Calu3 (cell line): Measurements from ENCODE around the gene PCLO. TPM values are rescaled to one million over a fixed set of nuclear protein-coding genes. Genes with fewer than 3 reads are reported as not detected.

Experiments used
- BruUV-seq: library from RNA; stranded (reverse); fragments of 400-500 nt; replicated peaks from 2 replicates; lab custom pipeline; 2021; lab: Mats Ljungman, UMichigan
- CTCF ChIA-PET: fragments of 300-600 bp; sonication (Branson Sonifier 250); formaldehyde crosslinking; loops from one replicate; lab custom pipeline; 2022; ENCODE audit warnings: antibody characterized with exemption; lab: Charles Lee
- DNase-seq: peaks from one replicate; pipeline ENCODE4 v3.0.0; 2022
- H3K27ac Mint-ChIP-seq: one replicate; pipeline ENCODE4 v1.8.0; 2022; ENCODE audit warnings: mixed read lengths; ENCODE audit not compliant: unreplicated experiment
- H3K27me3 Mint-ChIP-seq: one replicate; pipeline ENCODE4 v1.8.0; 2022; ENCODE audit warnings: mixed read lengths; ENCODE audit not compliant: unreplicated experiment
- H3K36me3 Mint-ChIP-seq: one replicate; pipeline ENCODE4 v1.8.0; 2022; ENCODE audit warnings: mild to moderate bottlenecking, moderate library complexity, mixed read lengths; ENCODE audit not compliant: insufficient read depth, unreplicated experiment
- H3K4me1 Mint-ChIP-seq: one replicate; pipeline ENCODE4 v1.8.0; 2022; ENCODE audit warnings: mild to moderate bottlenecking, low read depth, mixed read lengths; ENCODE audit not compliant: unreplicated experiment
- H3K4me3 Mint-ChIP-seq: one replicate; pipeline ENCODE4 v1.8.0; 2022; ENCODE audit warnings: mild to moderate bottlenecking, low read depth, moderate library complexity, mixed read lengths; ENCODE audit not compliant: unreplicated experiment
- H3K9me3 Mint-ChIP-seq: one replicate; pipeline ENCODE4 v1.8.0; 2022; ENCODE audit warnings: low read depth, mixed read lengths; ENCODE audit not compliant: unreplicated experiment
- intact Hi-C: fragments of 100-400 bp; cut with micrococcal nuclease; formaldehyde crosslinking; loops from one replicate; pipeline ENCODE4 v1.10.0; 2022; ENCODE audit not compliant: unreplicated experiment
- total RNA-seq: library from RNA; stranded (reverse); gene quantifications from 2 replicates; pipeline ENCODE4 v1.2.3, GENCODE V29; 2022
- TF ChIP-seq, protein P1 (sequence below): fragments of 200-600 bp; IDR thresholded peaks from one replicate; pipeline ENCODE4 v1.8.0; 2022; ENCODE audit warnings: antibody characterized with exemption; ENCODE audit not compliant: unreplicated experiment

The PCLO gene
- total RNA-seq, 1 experiment from 2014 or later = 9.1 TPM

GRCh38 chr7:82810558-82811259 lies 352.0 kb downstream of the PCLO start:
- Mint-ChIP-seq H3K4me3 (no peak overlapping the region), H3K27ac (no peak overlapping the region), H3K9me3 (no peaks in the 10 kb centered on the region), H3K4me1 (no peaks in the 10 kb centered on the region), H3K36me3 (no peaks in the 10 kb centered on the region), H3K27me3 (no peaks in the 10 kb centered on the region)
- intact Hi-C loops = loop anchor here (1.0 to 10.0 kb wide), 3 partner anchors 263 to 460 kb away; partner anchors contain the start of gene PCLO
- TF ChIP-seq, protein P1, sequence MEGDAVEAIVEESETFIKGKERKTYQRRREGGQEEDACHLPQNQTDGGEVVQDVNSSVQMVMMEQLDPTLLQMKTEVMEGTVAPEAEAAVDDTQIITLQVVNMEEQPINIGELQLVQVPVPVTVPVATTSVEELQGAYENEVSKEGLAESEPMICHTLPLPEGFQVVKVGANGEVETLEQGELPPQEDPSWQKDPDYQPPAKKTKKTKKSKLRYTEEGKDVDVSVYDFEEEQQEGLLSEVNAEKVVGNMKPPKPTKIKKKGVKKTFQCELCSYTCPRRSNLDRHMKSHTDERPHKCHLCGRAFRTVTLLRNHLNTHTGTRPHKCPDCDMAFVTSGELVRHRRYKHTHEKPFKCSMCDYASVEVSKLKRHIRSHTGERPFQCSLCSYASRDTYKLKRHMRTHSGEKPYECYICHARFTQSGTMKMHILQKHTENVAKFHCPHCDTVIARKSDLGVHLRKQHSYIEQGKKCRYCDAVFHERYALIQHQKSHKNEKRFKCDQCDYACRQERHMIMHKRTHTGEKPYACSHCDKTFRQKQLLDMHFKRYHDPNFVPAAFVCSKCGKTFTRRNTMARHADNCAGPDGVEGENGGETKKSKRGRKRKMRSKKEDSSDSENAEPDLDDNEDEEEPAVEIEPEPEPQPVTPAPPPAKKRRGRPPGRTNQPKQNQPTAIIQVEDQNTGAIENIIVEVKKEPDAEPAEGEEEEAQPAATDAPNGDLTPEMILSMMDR = peak; percentile 24
- peak; percentile 2 for DNase-seq
- BruUV-seq = no TSS peak
- CTCF ChIA-PET = interaction anchor here (1.1 kb wide), 1 partner anchor 262 kb away, joined by 6 read pairs; no protein-coding TSS in a partner anchor

DNA sequence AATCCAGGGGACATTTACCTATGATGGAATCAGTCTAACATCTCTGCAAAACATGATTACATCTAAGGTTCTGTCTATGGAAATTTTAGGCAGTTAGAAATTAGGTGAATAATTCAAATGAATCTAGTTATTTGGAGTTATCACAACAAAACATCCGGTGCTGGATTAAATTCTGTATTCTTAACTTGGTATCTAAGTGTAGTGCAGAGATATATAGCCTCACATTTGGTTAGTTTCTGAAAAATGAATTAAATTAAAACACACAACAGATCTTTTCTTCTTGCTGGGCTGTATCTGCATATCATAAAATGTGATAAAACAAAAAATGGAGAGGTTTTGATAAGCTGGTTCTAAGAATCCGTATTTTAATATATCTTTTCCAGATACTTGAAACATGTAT lies 354.1 kb downstream of the PCLO start:
- CTCF ChIA-PET = no interaction called here
- Mint-ChIP-seq H3K36me3 (no peaks in the 10 kb centered on the region), H3K27me3 (no peaks in the 10 kb centered on the region), H3K4me3 (no peak overlapping the region), H3K4me1 (no peaks in the 10 kb centered on the region), H3K27ac (no peak overlapping the region), H3K9me3 (no peaks in the 10 kb centered on the region)
- TF ChIP-seq, protein P1 = no peak
- no peak for DNase-seq
- intact Hi-C loops = no loop called here
- BruUV-seq = no TSS peak

- no peaks in the 10 kb centered on the region for H3K27me3 Mint-ChIP-seq
- intact Hi-C loops = no loop called here
- H3K4me3 Mint-ChIP-seq = no peak overlapping the region
- no peaks in the 10 kb centered on the region for H3K9me3 Mint-ChIP-seq
- TF ChIP-seq, protein P1 = no peak
- BruUV-seq = no TSS peak
- H3K4me1 Mint-ChIP-seq = no peaks in the 10 kb centered on the region
- CTCF ChIA-PET = no interaction called here
- H3K27ac Mint-ChIP-seq = no peak overlapping the region
- H3K36me3 Mint-ChIP-seq = no peaks in the 10 kb centered on the region
- DNase-seq = peak; percentile 6
Measured at GRCh38 chr7:82805527-82805960, 357.1 kb downstream of the PCLO start.

- H3K27me3 Mint-ChIP-seq = no peaks in the 10 kb centered on the region
- TF ChIP-seq, protein P1 = no peak
- H3K4me1 Mint-ChIP-seq = no peaks in the 10 kb centered on the region
- BruUV-seq = no TSS peak
- H3K9me3 Mint-ChIP-seq = no peaks in the 10 kb centered on the region
- no peak for DNase-seq
- no peak overlapping the region for H3K4me3 Mint-ChIP-seq
- no peaks in the 10 kb centered on the region for H3K36me3 Mint-ChIP-seq
- intact Hi-C loops = no loop called here
- CTCF ChIA-PET = no interaction called here
- no peak overlapping the region for H3K27ac Mint-ChIP-seq
Measured at GRCh38 chr7:82803411-82803810, 359.3 kb downstream of the PCLO start.
